Adrenal gland (tissue), 12 donors: ENCODE data around the gene RIMS3. TPM values are rescaled to one million over a fixed set of nuclear protein-coding genes. Genes with fewer than 3 reads are reported as not detected.

Experiments
- DNase-seq, 7 donors: peaks; one replicate each; pipeline ENCODE4 v3.0.0-alpha.2; 2019 to 2020
- H3K27ac ChIP-seq, 5 donors: fragments of 200-600 bp; sonication (generic) in 4 of 5; 1 replicate in 3 of 5; 2 replicates in 2 of 5; pipeline versions ENCODE4 v1.5.1 to v1.8.0; 2016 to 2020; ENCODE audit warnings: mild to moderate bottlenecking in 1 of 5
- H3K27me3 ChIP-seq: fragments of 200-600 bp; 2 replicates; pipeline ENCODE4 v1.8.0; 2021
- H3K36me3 ChIP-seq, 2 donors: fragments of 200-600 bp; replicated peaks in 1 of 2; 1 replicate in 1 of 2; 2 replicates in 1 of 2; pipeline versions ENCODE4 v1.5.1 to v1.8.0; 2018 to 2022
- H3K4me1 ChIP-seq, 2 donors: fragments of 200-600 bp; replicated peaks in 1 of 2; 1 replicate in 1 of 2; 2 replicates in 1 of 2; pipeline versions ENCODE4 v1.5.1 to v1.8.0; 2018 to 2021
- H3K4me3 ChIP-seq, 4 donors: fragments of 200-600 bp; sonication (generic) in 3 of 4; one replicate each; pipeline ENCODE4 v1.5.1; 2016 to 2018
- H3K9me3 ChIP-seq, 3 donors: fragments of 200-600 bp; sonication (generic) in 1 of 3; replicated peaks in 1 of 3; 1 replicate in 2 of 3; 2 replicates in 1 of 3; pipeline versions ENCODE4 v1.5.1 to v1.8.0; 2016 to 2021
- CTCF ChIP-seq, 6 experiments: fragments of 450-650 bp in 4 of 6; fragments of 200-600 bp in 2 of 6; sonication (generic) in 1 of 6; IDR thresholded peaks; 1 replicate in 5 of 6; 2 replicates in 1 of 6; pipeline versions ENCODE4 v1.5.1 to v1.8.0; 2016 to 2021; ENCODE audit warnings: antibody characterized with exemption in 6 of 6, mild to moderate bottlenecking in 2 of 6, moderate library complexity in 1 of 6
- POLR2A ChIP-seq, 2 donors: fragments of 450-650 bp; IDR thresholded peaks; one replicate each; pipeline ENCODE4 v1.6.1; 2017; ENCODE audit warnings: antibody characterized with exemption in 2 of 2, mild to moderate bottlenecking in 2 of 2, moderate library complexity in 1 of 2
- WGBS, 4 donors: extraction: QIAGEN DNeasy Blood & Tissue Kit in 2 of 4; methylation state at CpG; one replicate each; pipeline versions ENCODE4 v1.1.5 to v1.1.7; 2013 to 2017; 5-methylcytosine and 5-hydroxymethylcytosine counted together
- intact Hi-C, 2 donors: fragments of 100-400 bp; cut with DNase I; formaldehyde crosslinking; loops; one replicate each; pipeline versions ENCODE4 v1.14.1 to v1.15.0; 2022 to 2023
- polyA plus RNA-seq, 3 donors: library from polyadenylated mRNA; stranded (reverse); fragments of 200-250 nt in 2 of 3; fragments of 350-450 nt in 1 of 3; fragmentation: Illumina TruSeq in 1 of 3; extraction: RNeasy Lipid Tissue Mini Kit (QIAGEN cat#74804) in 1 of 3; gene quantifications; one replicate each; pipeline ENCODE4 v1.2.3, GENCODE V29; 2013 to 2014
- total RNA-seq, 9 donors: library from RNA; depleted of rRNA in 4 of 9; stranded (reverse); fragments of >200 nt in 4 of 9; fragments of 120-200 nt in 1 of 9; fragmentation: NEBNext Ultra II Directional in 1 of 9; extraction: Animal tissue kit (Norgen Biotek cat#: 25700) in 1 of 9; gene quantifications; one replicate each; pipeline versions ENCODE4 v1.1.0 to v1.2.4, GENCODE V29; 2013 to 2023
- donor health status: healthy with polysubstance abuse.
- donor health status: Bipolar disorder and iron deficiency.
- donor health status: DM: yes; HTN: yes; CAD: no.
- donor health status: DM: no; HTN: no; CAD: no.
- donor health status: DM: no; HTN: no; CAD: no.
- donor health status: DM: yes; HTN: yes; CAD: no.

RIMS3 gene
- total and polyA plus RNA-seq, 12 donors, result 0.84 to 10.3 (median 3.5) TPM

- peak in 2 of 7 donors; percentile 6 to 29 for DNase-seq
- H3K4me3 ChIP-seq, result no peak overlapping the region
- no peak for TF ChIP-seq CTCF (IDR thresholded peaks at IDR 0.05)
- no peak for TF ChIP-seq POLR2A (IDR thresholded peaks at IDR 0.05)
- 66 to 92% (median 85%) methylated on average over 4 to 6 of the region's 6 CpGs for WGBS, 4 donors
- intact Hi-C loops, result loop anchor here in 1 of 2 donors (10.0 kb wide), 2 partner anchors 143 to 223 kb away; no protein-coding TSS in a partner anchor
- H3K9me3 ChIP-seq, result no peaks in the 10 kb centered on the region
- H3K27ac ChIP-seq, result no peak overlapping the region
- H3K4me1 ChIP-seq, result no peaks in the 10 kb centered on the region
- H3K36me3 ChIP-seq, result no peaks in the 10 kb centered on the region
- no peaks in the 10 kb centered on the region for H3K27me3 ChIP-seq
Measured at GRCh38 chr1:40621821-40622450, 43.5 kb downstream of the RIMS3 start.

- intact Hi-C loops, result loop anchor here in 1 of 2 donors (10.0 kb wide), 2 partner anchors 144 to 224 kb away; no protein-coding TSS in a partner anchor
- WGBS, 4 donors, result 84 to 98% (median 86%) methylated on average over 3 of the region's 3 CpGs
- Histone ChIP-seq H3K9me3 (no peaks in the 10 kb centered on the region), H3K27me3 (no peaks in the 10 kb centered on the region), H3K27ac (no peak overlapping the region), H3K36me3 (no peaks in the 10 kb centered on the region), H3K4me3 (no peak overlapping the region), H3K4me1 (no peaks in the 10 kb centered on the region)
- DNase-seq, result peak in 1 of 7 donors; percentile 2
- TF ChIP-seq POLR2A (IDR thresholded peaks at IDR 0.05), result no peak
- no peak for TF ChIP-seq CTCF (IDR thresholded peaks at IDR 0.05)
Measured at GRCh38 chr1:40620586-40621210, 44.8 kb downstream of the RIMS3 start.

GRCh38 chr1:40620150-40620549 is 45.3 kb downstream of the RIMS3 start:
- peak in 1 of 7 donors; percentile 17 for DNase-seq
- Histone ChIP-seq H3K36me3 (no peaks in the 10 kb centered on the region), H3K27ac (no peak overlapping the region), H3K4me3 (no peak overlapping the region), H3K4me1 (no peaks in the 10 kb centered on the region), H3K9me3 (no peaks in the 10 kb centered on the region), H3K27me3 (no peaks in the 10 kb centered on the region)
- 88 to 96% (median 92%) methylated on average over 3 to 5 of the region's 5 CpGs for WGBS, 4 donors
- no peak for TF ChIP-seq POLR2A (IDR thresholded peaks at IDR 0.05)
- no peak for TF ChIP-seq CTCF (IDR thresholded peaks at IDR 0.05)
- intact Hi-C loops, result loop anchor here in 1 of 2 donors (10.0 kb wide), 2 partner anchors 145 to 225 kb away; no protein-coding TSS in a partner anchor

- Histone ChIP-seq H3K36me3 (no peaks in the 10 kb centered on the region), H3K4me3 (no peak overlapping the region), H3K4me1 (no peaks in the 10 kb centered on the region), H3K9me3 (no peaks in the 10 kb centered on the region), H3K27me3 (no peaks in the 10 kb centered on the region), H3K27ac (no peak overlapping the region)
- intact Hi-C loops, result loop anchor here in 1 of 2 donors (10.0 kb wide), 1 partner anchor 47 kb away; the partner anchor contains the start of gene RIMS3
- TF ChIP-seq POLR2A (IDR thresholded peaks at IDR 0.05) (no peak), CTCF (IDR thresholded peaks at IDR 0.05) (no peak)
- WGBS, 4 donors, result 81 to 91% (median 87%) methylated on average over 1 of the region's 1 CpG
- no peak for DNase-seq
Measured at GRCh38 chr1:40618108-40618507, 47.4 kb downstream of the RIMS3 start.
